Calu3 (cell line): ENCODE data around the gene OAS1. TPM values are rescaled to one million over a fixed set of nuclear protein-coding genes. Genes with fewer than 3 reads are reported as not detected.

Experiments
- BruUV-seq: library from RNA; stranded (reverse); fragments of 400-500 nt; replicated peaks from 2 replicates; lab custom pipeline; 2021; lab: Mats Ljungman, UMichigan
- CTCF ChIA-PET: fragments of 300-600 bp; sonication (Branson Sonifier 250); formaldehyde crosslinking; loops from one replicate; lab custom pipeline; 2022; ENCODE audit warnings: antibody characterized with exemption; lab: Charles Lee
- DNase-seq: peaks from one replicate; pipeline ENCODE4 v3.0.0; 2022
- H3K27ac Mint-ChIP-seq: one replicate; pipeline ENCODE4 v1.8.0; 2022; ENCODE audit warnings: mixed read lengths; ENCODE audit not compliant: unreplicated experiment
- H3K27me3 Mint-ChIP-seq: one replicate; pipeline ENCODE4 v1.8.0; 2022; ENCODE audit warnings: mixed read lengths; ENCODE audit not compliant: unreplicated experiment
- H3K36me3 Mint-ChIP-seq: one replicate; pipeline ENCODE4 v1.8.0; 2022; ENCODE audit warnings: mild to moderate bottlenecking, moderate library complexity, mixed read lengths; ENCODE audit not compliant: insufficient read depth, unreplicated experiment
- H3K4me1 Mint-ChIP-seq: one replicate; pipeline ENCODE4 v1.8.0; 2022; ENCODE audit warnings: mild to moderate bottlenecking, low read depth, mixed read lengths; ENCODE audit not compliant: unreplicated experiment
- H3K4me3 Mint-ChIP-seq: one replicate; pipeline ENCODE4 v1.8.0; 2022; ENCODE audit warnings: mild to moderate bottlenecking, low read depth, moderate library complexity, mixed read lengths; ENCODE audit not compliant: unreplicated experiment
- H3K9me3 Mint-ChIP-seq: one replicate; pipeline ENCODE4 v1.8.0; 2022; ENCODE audit warnings: low read depth, mixed read lengths; ENCODE audit not compliant: unreplicated experiment
- intact Hi-C: fragments of 100-400 bp; cut with micrococcal nuclease; formaldehyde crosslinking; loops from one replicate; pipeline ENCODE4 v1.10.0; 2022; ENCODE audit not compliant: unreplicated experiment
- total RNA-seq: library from RNA; stranded (reverse); gene quantifications from 2 replicates; pipeline ENCODE4 v1.2.3, GENCODE V29; 2022
- TF ChIP-seq, protein P1 (sequence below): fragments of 200-600 bp; IDR thresholded peaks from one replicate; pipeline ENCODE4 v1.8.0; 2022; ENCODE audit warnings: antibody characterized with exemption; ENCODE audit not compliant: unreplicated experiment

Gene OAS1
- total RNA-seq, 1 experiment from 2014 or later = 170 TPM

DNA sequence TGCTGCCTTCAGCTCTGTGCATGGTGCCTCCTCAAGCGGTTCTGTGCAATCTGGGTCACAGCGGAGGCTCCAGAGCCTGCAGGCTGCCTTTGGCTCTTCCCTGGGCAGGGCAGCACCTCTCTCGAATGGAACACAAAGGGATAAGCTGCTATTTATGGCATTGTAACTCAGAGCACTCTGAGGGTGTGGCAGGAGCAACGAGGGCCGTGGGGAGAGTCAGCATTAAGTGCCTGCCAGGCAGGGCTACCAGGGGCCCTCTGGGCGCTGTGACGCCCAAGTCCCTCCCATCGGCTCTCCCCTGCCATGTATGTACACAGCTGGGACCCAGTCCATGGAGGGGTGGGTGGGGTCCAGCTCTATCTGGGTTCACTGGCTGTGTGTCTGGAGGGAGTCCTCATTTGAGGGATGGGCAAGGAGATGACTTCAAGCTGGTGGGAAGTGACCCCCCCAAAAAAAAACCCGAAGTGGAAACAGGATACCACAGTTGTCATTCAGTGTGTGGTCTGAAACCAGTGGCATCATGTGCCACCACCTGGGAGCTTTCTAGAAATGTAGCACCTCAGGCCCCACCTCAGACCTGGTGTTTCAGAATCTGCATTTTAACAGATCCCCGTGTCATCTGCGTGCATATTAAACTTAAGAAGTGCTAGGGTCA lies 44.0 kb upstream of the OAS1 start:
- H3K9me3 Mint-ChIP-seq = no peaks in the 10 kb centered on the region
- CTCF ChIA-PET = interaction anchor here (0.7 to 2.1 kb wide), 3 partner anchors 10 to 21 kb away, joined by 3 to 8 read pairs (median 3); no protein-coding TSS in a partner anchor
- intact Hi-C loops = no loop called here
- no peaks in the 10 kb centered on the region for H3K36me3 Mint-ChIP-seq
- H3K4me3 Mint-ChIP-seq = no peak overlapping the region
- no peaks in the 10 kb centered on the region for H3K4me1 Mint-ChIP-seq
- TF ChIP-seq, protein P1, sequence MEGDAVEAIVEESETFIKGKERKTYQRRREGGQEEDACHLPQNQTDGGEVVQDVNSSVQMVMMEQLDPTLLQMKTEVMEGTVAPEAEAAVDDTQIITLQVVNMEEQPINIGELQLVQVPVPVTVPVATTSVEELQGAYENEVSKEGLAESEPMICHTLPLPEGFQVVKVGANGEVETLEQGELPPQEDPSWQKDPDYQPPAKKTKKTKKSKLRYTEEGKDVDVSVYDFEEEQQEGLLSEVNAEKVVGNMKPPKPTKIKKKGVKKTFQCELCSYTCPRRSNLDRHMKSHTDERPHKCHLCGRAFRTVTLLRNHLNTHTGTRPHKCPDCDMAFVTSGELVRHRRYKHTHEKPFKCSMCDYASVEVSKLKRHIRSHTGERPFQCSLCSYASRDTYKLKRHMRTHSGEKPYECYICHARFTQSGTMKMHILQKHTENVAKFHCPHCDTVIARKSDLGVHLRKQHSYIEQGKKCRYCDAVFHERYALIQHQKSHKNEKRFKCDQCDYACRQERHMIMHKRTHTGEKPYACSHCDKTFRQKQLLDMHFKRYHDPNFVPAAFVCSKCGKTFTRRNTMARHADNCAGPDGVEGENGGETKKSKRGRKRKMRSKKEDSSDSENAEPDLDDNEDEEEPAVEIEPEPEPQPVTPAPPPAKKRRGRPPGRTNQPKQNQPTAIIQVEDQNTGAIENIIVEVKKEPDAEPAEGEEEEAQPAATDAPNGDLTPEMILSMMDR = no peak
- no TSS peak for BruUV-seq
- DNase-seq = no peak
- no peak overlapping the region for H3K27ac Mint-ChIP-seq
- H3K27me3 Mint-ChIP-seq = peaks cover 84% of the 10 kb centered on the region

DNA sequence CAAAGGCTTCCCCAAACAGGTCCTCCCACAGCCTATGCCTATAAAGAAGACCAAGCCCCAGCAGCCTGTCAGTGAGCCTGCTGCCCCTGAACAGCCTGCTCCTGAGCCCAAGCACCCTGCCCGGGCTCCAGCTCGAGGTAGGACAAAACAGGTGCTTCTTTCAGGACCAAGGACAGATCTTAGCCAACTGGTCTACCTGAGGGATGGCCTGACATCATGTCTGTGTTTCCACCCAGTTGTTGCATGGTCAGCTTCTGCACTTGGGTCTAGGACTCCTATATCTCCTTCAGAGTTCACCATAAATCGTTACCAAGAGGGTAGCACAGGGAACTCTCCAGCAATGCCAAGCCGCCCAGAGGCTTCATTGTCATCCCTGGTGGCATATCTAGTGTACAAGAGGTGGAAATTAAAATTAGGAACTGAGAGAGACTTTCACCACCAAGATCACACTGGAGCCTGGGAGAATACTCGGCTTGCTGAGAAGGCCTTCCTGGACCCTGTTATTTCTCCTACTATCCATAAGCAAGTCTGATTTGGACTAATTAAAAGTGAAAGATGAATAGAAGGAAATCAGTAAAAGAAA lies 38.2 kb upstream of the OAS1 start:
- no peak overlapping the region for H3K27ac Mint-ChIP-seq
- no TSS peak for BruUV-seq
- DNase-seq = peak; percentile 27
- H3K4me1 Mint-ChIP-seq = no peaks in the 10 kb centered on the region
- H3K4me3 Mint-ChIP-seq = no peak overlapping the region
- intact Hi-C loops = no loop called here
- TF ChIP-seq, protein P1 = no peak
- H3K36me3 Mint-ChIP-seq = peaks cover 3% of the 10 kb centered on the region
- H3K9me3 Mint-ChIP-seq = no peaks in the 10 kb centered on the region
- CTCF ChIA-PET = no interaction called here
- H3K27me3 Mint-ChIP-seq = peaks cover 100% of the 10 kb centered on the region

DNA sequence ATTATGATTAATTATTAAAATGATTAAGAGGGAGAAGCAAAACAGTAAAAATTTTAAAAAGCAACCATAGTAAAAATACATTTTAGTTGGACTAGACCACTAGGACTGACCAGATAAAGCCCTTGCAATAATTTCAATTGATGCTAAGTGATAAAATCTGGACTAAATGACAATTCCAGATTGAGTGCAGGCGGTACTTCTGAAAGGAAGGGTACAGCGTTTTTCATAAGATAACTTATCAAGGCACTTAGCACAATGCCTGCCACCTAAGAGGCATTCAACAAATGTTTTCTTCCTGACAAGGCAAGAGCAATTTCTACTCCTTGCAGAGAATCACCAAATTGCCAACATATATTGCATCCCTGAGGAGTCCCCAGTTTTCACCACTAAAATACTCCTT lies 37.7 kb upstream of the OAS1 start:
- Mint-ChIP-seq H3K27ac (no peak overlapping the region), H3K4me3 (no peak overlapping the region), H3K27me3 (peaks cover 100% of the 10 kb centered on the region), H3K36me3 (peaks cover 3% of the 10 kb centered on the region), H3K9me3 (no peaks in the 10 kb centered on the region), H3K4me1 (no peaks in the 10 kb centered on the region)
- TF ChIP-seq, protein P1 = no peak
- DNase-seq = no peak
- intact Hi-C loops = no loop called here
- BruUV-seq = no TSS peak
- CTCF ChIA-PET = no interaction called here

DNA sequence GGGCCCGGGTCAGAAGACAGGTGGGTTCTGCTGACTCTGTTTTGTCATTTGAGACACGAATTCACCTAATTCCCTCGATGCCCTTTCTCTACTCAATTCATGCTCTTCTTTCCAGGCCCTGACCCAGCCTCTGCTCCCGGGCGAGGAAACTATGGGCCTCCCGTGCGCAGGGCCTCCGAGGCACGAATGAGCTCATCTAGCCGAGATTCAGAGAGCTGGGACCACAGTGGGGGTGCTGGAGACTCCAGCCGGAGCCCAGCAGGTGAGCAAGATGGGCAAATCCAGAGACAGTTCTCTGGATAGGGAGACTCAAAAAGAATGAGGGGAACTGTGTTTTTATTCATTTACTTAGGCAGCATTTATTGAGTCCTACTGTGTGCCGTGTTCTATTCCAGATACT lies 37.0 kb upstream of the OAS1 start:
- Mint-ChIP-seq H3K4me3 (no peak overlapping the region), H3K36me3 (peaks cover 3% of the 10 kb centered on the region), H3K4me1 (no peaks in the 10 kb centered on the region), H3K27me3 (peaks cover 100% of the 10 kb centered on the region), H3K27ac (no peak overlapping the region), H3K9me3 (no peaks in the 10 kb centered on the region)
- CTCF ChIA-PET = no interaction called here
- TF ChIP-seq, protein P1 = no peak
- no peak for DNase-seq
- intact Hi-C loops = no loop called here
- no TSS peak for BruUV-seq
